Measurements from ENCODE around the gene RNF167.

Gene RNF167

DNA sequence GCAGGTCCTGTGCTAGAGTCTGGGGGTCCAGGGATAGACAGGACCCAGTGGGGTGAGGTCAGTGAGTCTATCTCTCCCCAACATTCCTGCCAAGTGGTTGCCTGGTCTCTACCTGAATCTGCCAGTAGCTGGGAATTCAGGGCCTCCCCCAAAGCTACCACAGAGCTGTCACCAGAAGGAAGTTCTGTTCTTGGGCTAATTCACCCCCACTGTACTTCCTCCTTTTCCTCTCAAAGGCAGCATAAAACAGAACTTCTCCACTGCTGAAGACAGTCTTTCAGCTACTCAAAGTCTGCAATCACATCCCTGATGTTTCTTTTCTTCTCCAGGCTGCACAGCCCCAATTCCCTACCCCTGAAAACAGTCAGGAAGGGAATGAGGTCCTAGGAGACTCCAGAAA, 38.7 kb downstream of the RNF167 start:
- DNase-seq (ENCODE audit: low spot score): no peak

DNA sequence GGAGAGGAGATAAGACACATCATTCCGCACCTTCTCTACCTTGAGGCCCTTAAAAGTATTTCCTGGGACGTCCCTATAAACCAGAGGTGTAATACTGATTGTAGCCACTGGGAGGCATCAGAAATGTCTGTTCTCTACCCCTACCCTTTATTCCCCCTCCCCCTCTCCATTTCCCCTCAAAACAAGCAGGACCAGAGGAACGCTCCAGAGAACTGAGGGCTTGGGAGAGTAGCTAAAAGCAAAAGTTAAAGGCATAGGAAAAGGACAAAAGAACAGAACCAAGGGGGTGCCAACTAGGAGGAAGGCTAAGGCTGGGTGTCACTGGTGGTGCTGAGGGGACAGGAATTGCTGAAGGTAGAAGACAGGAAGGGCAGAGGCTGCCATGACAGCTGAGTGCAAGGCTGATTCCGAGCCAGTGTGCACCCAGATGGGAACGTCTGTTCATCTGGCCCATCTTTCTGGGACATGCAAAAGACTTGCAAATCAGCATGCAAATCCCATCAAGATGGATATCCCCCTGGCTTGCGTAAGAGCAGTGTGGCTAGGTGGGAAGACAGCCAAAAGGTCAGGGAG, 40.7 kb downstream of the RNF167 start:
- DNase-seq (ENCODE audit: low spot score): peak; percentile 37

DNA sequence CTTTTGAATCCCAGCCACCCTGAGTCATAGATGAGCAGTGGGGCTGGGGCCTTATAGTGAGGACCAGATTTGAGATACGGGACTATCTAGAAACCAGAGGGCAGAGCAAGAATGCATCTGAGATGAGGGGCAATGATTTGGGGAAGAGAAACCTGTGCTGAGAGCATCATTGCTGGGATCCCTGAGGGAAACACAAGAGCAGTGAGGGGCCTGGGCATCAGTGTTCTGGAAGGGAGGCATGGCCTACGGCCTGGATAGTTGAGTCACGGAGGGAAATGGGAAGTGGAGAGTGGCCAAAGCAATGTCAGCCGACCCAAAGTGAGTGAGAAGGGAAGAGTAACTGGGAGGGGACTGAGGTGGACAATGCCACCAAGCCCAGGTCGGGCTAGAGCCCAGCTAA, 42.2 kb downstream of the RNF167 start:
- no peak for DNase-seq (ENCODE audit: low spot score)

DNA sequence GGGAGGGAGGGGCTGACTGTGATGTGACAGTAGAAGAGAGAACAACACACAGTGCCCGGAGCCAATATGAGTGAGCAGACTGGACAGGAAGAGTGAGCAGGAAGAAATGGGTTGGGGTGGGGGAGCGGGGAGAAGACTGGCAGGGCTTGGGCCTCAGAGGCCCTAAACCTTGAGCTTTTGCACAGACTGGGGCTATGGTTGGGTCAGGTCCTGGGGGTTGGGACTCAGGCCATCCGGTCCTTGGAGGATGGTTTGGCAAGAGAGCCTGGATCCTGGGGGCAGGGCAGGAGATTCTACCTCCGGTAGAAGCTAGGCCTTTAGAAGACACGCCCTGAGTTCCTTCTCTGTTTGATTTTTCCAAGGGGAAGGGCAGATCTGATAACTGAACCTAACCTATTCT, 46.3 kb downstream of the RNF167 start:
- DNase-seq (ENCODE audit: low spot score): peak; percentile 7

DNA sequence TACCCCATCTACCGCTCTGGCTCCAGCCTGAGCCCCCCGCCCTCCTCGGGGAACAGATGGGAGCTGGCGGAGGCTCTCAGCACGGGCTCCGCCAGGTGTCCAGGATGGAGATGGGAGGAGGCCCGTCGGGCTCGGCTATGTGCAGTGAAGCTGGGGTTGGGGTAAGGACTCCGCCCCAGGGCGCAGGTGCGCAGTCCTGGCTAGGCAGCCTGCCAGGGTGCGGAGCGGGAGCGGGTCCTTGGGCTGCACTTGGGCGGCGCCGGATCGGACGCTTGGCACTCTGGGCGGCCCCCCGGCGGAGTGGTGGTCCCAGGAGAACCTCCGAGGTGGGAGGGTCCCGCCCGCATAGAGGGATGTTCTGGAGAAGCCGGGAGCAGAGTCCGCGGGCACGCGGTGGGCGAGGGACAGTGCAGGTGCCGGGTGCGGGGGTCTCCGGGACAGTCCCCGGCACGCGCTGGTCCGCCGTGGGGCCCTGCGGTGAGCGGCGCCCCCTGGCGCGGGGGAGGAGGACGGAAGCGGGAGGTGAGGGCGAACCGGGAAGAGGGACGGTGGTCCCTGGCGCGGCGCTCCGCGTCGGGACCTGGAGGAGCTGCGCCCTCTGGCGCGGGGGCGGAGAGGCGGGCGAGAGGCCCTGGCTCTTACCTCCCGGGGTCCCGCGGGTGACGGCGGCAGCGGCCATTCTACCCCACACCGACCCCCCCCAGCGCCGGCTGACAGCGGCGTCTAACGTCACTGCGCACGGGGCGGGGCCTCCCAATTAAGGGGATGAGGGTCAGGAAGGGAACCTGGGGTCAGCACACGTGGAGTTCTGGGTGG, 47.1 kb downstream of the RNF167 start, which contains the start of gene CAMTA2:
CAMTA2 (minus strand) TSS at position 725 of the 816 bp plus-strand sequence. CDS start 1,453 bp downstream, outside the sequence.
- peak; percentile 78 for DNase-seq (ENCODE audit: low spot score)

DNA sequence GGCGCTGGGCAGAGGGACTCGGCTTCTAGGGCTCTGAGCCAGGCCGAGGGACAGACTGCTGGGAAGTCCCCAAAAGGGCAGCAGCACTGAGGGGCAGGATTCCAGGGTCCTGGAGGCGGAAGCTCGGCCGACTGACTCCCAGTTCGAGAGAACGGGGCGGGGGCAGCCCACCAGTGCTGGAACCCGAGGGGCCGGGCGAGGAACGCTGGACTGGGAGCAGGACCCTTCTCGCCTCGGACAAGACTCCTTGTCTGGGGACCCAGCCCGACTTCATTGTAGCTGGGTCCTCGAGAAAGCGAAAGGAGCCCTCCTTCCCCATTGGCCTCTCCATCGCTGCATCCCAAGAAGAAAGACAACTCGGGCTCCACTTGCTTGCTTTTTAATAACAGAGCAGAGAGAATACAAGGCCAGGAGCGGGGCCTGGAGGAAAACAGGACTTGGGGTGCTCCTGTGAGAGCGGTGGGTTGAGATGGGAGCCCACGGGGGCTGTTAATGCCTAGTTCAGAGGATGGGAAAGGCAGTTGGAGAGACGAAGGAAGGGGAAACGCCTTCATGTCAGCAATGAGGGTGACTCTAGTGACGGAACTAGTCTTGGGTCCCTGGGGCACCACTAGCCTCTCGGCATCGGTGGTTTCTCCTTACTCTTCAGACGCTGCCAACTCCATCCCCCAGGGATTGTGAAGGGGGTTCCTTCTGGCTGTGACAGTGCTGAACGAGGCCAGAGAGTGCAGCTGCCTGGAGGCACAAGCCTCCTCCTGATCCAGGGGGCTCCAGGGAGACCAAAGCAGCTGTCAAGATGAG, 47.9 kb downstream of the RNF167 start:
- DNase-seq (ENCODE audit: low spot score): no peak

DNA sequence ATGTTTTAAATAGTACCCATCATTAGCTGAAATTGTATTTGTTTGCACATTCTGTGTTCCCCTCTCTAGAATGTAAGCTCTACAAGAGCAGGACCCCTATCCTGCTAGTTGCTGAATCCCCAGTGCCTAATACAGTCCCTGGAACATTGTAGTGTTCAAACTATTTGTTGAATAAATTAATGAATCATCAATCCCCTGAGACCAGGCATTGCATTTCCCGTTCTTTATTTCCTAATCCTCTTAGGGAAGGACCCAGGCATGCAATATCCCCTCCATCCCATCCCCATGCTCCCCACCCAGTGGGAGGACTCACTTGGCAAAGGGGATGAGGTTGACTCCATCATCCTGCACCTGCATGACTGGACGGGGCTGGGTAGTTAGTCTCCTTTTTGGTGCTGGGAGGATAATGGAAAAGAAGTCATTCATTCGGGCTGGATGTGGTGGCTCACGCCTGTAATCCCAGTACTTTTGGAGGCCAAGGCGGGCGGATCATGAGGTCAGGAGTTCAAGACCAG, 54.1 kb downstream of the RNF167 start:
- no peak for DNase-seq (ENCODE audit: low spot score)

Data from LoVo (cell line).